Hematopoietic multipotent progenitor cell treated with erythropoietin and hydrocortisone succinate and interleukin-3 and kit ligand, for 17 days (in vitro differentiated cells): ENCODE data around the gene HIPK2.
"Not testable (repeated sequence)": the region's sequence is repeated elsewhere in the genome, so short reads cannot be mapped to it uniquely, and the experiment has no call there.

Source experiments
- DNase-seq: peaks from one replicate; pipeline ENCODE4 v3.0.0-alpha.2; 2015; ENCODE audit warnings: low spot score

The HIPK2 gene

DNA sequence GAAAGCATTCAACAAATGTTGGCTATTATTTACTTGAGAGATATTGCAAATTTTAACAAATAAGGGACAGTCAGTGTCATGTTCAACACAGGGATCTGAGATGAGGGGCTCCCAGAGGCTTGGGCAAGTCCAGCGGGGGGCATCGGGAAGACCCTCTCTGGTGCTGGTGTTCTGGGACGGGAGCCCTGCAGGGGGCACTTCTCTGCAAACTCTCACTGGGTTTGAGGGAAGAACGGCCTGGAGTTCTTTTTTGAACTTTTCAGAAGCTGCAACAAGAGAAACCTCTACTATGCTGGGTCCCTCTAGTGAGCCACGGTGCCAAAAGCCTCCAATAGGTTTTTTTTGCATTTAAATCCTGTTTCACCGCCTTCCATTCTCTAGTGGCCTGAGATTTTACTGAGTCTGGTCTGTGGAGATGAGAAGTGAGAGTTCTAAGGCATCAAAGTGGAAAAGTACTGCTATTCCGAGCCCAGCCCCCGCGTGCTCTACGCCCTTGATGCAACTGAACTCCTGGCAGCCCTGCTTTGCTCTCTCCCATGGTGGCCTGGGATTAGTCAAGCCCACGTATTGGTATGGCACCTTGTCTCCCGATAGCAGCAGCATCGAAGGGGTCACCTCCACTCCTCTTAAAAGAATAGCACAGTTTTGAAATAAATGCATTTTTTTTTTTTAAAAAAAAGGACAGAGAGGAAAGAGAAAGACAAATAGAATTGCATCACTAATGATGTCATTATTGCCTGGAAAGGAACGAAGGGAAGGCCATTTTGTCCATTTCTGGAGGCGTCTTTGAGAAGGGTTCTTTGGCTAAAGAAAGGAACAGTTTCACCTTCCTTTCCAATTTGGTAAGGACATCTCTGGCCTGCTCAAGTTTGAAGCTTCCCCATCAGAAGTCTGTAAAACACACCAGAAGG is 210.8 kb downstream of the HIPK2 start:
- no peak for DNase-seq

DNA sequence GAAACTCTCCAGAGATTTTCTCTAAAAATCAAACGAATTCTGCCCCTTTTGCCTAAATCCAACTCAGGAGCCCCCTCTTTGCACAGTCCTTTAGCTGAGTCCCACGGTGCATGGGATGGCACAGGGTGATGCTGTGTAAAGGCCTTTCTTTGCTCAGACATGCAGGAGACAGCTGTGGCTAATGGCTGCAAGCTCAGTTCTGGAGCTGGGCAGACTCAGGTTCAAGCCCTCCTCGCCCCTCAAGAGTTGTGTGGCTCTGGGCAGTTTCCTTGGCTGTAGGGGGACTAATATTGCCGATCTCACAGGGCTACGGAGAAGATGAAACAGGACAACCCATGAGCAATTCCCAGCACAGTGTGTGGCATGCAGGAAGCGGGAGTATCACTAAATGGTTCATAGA is 211.7 kb downstream of the HIPK2 start:
- no peak for DNase-seq

DNA sequence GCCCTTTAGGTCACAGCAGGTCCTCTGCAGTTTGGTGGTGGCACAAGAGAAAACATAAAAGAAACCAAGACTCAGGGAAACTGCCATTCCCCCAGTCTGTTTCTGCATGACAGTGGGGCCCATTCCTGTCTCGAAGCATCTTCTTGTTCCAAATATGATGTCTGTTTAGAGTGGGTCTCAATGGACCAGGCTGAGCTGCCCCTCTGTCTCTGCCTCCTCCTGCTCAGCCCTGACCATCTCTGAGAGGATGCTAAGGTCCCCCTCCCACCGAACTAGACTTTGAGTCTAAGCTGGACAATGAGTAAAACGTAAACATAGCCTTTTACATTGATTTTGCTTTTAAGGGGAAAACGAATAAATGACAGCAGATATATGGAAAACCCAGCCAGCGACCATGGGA is 213.9 kb downstream of the HIPK2 start:
- DNase-seq: no peak

DNA sequence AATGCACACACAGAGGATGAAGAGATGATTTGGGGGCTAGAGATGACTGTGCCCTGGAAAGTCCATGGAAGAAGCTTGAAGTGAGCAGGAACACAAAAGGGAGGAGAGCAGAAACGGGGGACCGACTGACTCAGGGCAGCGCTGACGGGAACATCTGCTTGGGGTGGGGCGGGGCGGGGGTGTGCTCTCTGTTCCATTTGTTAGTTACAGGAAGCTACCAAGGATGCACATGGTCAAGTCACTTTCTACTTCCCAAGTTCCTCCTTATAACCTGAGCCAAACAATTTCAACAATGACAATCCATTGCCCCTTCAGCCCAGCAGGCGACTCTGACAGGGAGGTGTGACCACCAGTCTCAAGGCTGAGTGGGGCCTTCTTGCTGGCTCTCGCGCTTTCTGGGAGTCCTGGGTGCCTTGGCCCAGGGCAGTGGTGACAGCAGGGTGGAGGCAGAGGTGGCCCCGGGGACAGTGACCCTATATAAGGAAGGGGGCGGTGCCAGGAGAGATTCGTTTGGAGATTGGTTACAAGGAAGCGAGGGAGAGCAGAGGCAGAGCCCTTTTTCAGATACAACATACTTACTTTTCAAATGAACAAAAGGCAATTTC is 214.7 kb downstream of the HIPK2 start:
- no peak for DNase-seq

DNA sequence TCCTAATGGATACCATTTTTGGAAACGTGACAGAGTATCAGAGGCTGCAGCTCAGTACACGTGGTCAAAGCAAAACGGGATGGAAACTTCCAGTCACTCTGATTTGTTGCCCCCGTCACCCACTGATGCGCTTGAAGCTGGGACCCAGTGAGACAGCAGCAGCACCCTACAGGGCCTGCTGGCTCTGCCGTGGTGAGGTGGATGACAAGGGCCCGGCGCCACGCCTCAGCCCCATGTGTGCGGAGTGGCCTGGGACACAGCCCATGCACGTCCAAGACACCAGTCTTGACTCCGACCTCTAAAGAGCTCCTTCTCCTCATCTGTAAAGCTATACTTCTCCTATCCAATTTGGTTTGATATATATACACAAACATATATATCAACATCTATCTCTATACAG is 215.3 kb downstream of the HIPK2 start:
- DNase-seq: no peak

DNA sequence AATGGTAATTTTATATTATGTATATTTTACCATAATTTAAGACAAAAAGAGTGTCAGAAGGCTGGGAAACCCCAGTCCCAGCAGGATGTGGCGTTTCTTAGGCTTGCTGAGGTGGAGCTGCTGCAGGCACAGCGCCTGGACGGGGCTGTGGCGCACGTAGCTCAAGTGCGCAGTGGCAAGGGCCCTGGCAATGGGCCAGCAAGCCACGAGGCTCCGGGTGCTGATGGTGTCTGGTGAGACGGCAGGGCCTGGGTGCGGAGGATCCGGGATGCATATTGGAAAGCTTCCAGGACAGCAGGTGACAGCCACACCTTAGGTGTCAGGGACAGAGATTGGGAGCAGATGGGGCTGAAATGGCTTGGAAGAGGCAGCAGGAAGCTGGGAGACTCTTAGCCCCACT is 217.1 kb downstream of the HIPK2 start:
- no peak for DNase-seq

DNA sequence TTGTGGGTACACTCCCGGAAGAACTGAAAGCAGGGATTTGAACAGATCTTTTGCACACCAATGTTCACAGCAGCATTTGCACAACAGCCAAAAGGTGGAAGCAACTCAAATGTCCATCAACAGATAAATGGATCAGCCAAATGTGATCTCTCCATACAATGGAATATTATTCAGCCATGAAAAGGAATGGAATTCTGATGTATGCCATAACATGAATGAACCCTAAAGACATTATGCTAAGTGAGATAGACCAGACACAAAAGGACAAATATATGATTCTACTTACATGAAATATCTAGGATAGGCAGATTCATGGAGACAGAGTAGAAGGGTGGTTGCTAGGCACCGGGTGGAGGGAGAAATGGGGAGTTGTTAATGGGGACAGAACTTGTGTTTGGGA is 217.6 kb downstream of the HIPK2 start:
- DNase-seq: no peak

DNA sequence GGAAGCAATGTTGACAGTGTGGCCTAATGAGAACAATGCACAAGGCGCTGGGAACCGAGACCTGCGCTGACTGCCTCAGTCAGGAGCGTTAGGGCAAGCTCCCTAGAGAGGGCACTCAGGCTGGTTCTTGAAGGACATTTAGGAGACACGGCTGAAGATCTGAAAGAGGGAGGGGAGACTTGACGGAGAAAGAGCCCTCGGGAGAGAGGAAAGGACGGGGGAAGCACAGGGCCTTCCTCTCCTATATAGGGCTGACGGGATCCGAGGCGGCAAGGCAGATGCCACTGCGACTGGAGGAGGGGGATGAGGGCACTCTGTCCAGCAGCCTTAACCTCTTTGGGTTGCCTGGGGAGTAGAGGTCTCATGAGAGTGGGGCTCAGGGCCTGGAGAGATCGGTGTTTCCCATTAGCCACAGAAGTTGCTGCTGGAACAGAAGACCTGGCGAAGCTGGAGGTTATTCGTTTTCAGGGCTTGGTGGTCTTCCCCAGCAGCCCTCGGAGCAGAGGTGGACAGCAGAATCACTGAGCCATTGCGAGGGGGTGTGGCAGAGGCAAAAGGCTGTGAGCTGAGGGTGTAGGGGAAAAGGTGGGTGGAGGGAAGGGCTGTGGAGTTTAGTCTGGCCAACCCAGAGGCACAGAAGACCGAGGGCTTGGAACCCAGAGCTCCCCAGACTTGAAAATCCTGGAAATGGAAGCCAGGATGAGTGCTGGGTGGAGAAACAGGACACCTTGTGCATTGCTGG is 218.3 kb downstream of the HIPK2 start:
- no peak for DNase-seq

DNA sequence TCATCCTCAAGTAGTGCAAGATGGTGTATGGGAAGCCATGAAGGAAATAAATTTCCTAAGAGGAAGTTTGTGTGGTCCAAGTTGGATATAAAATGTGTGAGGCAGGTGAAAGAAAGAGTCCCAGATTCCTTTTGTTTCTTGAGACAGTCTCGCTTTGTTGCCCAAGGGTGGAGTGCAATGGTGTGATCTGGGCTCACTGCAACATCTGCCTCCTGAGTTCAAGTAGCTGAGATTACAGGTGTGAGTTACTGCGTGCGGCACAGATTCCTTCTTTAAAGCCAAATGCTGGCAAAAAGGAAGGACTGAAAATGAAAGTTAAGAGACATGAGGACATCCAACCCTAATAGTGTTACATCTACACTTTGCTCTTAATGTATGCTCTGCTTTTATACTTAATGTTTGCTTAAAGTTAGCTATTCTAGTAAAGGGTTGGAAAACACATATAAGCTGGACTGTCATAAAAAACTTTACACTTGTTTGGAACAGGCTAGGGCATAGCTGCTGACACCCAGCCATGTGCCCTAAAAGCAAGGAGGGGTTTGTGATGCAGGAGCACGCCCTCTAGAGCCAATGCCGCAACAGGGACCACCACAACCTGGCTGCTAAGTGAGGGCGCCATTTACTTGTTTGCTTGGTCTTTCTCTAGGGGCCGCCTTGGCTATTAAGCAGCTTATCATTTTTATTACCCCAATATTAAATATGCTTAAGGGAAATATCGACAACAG is 219.8 kb downstream of the HIPK2 start:
- no peak for DNase-seq

DNA sequence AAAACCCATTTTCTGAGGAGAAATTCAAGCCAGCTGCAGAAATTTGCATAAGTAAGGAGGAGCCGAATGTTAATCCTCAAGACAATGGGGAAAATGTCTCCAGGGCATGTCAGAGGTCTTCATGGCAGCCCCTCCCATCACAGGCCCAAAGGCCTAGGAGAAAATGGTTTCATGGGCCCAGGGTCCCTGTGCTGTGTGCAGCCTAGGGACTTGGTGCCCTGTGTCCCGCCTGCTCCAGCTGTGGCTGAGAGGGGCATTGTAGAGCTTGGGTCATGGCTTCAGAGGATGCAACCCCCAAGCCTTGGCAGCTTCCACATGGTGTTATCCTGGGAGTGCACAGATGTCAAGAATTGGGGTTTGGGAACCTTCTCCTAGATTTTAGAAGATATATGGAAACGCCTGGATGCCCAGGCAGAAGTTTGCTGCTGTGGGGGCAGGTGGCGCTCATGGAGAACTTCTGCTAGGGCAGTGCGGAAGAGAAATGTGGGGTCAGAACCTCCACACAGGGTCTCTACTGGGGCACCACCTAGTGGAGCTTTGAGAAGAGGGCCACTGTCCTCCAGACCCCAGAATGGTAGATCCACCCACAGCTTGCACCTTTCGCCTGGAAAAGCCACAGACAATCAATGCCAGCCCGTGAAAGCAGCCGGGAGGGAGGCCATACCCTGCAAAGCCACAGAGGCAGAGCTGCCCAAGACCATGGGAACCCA is 223.7 kb downstream of the HIPK2 start:
- DNase-seq: not testable (repeated sequence)

DNA sequence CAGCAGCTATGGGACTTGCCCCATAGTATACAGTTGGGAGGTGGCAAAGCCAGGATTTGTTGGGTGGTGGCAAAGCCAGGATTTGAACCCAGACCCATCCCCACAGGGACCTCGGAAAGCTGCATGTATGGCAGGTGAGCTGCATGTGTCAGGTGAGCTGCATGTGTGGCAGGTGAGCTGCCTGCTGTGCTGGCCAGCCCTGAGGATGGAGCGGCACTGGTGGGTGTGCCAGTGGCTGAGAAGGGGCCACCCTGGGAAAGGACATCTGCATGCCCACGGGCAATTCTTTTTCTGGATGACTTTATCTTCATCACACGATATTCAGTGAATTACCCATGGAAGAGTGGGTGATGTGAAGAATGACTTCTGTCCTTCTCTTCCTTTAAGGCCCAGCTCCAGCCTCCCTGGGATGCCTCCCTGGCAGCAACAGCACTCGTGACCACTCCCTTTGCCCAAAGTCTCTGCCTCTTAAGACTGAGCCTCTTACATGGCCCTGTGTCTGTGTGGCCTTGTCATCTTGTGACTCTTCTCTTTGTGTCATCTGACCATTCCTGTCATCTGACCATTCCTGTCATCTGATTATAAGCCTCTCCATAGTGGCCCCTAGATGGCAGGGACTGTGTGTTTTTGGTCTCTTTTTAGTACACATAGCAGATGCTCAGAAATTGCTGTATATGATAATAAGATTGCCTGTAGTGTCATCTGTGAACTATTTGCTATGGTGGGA is 229.3 kb downstream of the HIPK2 start:
- DNase-seq: no peak

DNA sequence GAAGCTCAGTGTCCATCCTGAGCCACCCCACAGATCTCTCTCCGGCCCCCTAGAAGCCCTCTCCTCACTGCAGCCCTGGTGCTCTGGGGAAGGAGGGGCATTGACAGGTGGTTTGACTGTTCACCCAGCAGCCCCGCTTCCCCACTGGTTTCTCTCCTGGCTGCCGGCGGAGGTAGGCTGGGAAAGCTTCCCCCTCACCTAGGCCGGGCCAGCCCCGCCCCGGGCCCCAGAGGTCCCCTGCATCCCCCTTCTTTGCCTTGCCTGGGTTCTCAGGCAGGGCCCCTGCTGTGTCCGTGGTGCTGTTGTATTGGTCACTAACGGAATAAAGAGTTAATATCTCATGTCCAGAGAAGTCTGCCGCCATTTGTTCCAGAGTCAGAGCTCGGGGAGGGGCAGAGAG is 233.2 kb downstream of the HIPK2 start:
- DNase-seq: no peak

DNA sequence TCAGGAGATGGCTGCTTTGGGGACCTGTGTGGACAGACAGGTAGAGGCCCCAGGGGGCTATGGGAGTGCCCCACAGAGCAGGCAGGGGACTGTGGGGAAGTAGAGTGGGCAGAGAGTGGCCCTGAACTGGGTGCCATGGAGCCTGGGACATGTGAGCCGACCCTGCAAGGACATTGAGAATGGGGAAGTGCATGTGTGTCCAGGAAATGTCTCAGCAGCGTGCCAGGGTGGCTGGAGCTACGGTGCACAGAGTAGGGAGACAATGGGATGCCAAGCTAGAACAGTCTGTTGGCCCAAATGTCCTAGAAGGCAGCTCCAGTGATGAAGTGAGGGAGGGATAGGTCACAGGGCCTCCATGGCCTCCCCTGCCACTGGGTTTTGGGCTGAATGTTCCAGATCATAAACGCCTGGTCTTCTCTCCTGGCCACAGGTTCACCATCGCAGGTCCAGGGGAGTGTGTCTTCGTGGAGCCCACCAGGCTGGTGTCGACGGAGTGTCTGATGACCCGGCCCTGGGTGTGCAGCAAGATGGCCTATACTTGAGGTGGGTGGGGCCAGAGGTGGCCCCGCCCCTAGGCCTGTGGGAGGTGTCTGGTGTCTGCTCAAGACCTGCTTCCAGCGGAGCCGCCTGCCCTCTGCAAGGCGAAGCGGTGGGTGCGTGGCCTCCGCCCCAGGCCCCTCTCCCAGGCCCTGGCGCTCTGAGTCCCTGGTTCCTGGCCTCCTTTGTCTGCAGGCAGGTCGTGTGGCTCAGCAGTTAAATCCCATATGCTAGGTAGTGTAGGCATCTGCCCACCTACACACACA is 233.8 kb downstream of the HIPK2 start:
- DNase-seq: no peak

DNA sequence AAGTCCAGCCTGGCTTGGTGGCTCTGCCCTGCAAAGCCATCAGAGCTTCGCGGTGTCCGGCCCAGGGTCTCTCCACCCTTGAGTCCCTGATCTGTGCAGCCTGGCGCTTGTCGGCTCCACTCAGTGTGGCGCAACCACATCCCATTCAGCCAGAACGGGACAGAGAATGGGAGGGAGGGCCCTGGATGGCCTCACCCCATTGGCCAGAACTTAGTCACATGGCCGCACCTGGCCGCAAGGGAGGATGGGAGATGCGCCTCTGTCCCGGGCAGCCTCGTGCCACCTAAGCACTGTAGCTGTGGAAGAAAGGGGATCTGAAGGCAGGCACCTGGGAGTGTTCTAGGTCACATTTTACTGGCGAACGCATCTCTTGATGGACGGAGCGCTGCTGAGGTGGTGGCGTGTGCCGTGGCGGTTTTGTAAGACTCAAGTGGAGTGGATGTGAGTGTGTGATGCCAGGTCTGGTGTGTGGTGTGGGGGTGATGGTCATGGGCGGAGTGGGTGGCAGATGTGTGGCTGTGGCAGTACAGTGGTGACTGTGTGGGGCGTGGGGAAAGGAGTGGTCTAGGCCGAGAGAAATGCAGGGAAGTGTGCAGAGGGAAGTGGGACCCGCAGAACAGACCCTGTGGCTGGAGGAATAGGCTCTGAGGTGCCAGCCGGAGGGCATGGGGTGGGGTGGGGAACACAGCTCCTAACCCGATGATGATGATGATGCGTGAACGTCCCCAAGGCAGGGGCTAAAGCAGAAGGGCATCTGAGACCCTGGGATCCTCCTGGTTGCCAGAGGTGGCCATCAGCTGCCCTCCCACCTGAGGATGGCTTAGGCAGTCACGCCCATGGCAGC is 235.3 kb downstream of the HIPK2 start:
- no peak for DNase-seq

DNA sequence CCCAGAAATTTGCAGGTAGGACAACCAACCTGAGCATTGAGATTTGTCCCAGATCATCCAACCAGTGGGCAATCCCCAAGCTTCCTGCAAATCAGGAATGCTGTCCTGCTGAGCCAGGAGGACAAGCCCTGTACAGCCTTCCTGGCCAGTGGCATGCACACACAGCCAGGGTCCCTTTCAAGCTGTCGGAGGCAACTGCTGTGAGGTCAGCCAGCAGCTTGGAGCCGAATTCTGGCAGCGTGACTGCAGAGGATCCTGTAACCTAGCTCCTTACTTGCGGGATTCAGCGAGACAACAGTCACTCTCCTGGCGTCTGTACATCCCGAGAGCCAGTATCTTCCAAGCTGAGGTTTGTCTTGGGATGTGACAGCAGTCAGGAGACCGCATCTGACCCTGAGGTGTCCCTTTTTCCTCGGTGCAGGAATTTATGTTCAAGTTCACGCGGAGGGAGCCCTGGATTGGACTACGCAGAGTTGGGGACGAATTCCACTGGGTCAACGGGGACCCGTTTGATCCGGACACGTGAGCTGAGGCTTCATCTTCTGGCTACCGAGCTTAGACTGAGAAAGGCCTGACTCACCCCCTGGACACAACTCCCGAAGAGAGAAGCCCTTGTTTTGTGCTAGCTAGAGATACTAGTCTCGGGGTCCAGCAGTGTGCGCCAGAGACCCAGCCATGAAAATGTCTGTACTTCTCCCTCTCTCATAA is 236.0 kb downstream of the HIPK2 start:
- no peak for DNase-seq

DNA sequence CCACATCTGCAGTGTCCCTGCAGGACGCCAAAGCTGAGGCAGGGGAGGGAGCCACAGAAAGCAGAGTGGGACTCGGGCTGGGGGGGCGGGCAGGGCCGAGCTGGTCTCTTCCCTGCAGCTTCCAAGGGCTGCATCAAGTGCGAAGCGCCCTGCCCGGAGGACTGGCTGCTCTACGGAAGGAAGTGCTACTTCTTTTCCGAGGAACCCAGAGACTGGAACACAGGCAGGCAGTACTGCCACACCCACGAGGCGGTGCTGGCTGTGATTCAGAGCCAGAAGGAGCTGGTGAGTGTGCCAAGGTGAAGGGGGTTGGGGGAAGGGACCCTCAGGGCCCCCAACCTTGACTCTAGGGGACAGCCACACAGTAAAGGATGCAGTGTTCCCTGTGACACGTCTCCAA is 237.6 kb downstream of the HIPK2 start:
- no peak for DNase-seq

DNA sequence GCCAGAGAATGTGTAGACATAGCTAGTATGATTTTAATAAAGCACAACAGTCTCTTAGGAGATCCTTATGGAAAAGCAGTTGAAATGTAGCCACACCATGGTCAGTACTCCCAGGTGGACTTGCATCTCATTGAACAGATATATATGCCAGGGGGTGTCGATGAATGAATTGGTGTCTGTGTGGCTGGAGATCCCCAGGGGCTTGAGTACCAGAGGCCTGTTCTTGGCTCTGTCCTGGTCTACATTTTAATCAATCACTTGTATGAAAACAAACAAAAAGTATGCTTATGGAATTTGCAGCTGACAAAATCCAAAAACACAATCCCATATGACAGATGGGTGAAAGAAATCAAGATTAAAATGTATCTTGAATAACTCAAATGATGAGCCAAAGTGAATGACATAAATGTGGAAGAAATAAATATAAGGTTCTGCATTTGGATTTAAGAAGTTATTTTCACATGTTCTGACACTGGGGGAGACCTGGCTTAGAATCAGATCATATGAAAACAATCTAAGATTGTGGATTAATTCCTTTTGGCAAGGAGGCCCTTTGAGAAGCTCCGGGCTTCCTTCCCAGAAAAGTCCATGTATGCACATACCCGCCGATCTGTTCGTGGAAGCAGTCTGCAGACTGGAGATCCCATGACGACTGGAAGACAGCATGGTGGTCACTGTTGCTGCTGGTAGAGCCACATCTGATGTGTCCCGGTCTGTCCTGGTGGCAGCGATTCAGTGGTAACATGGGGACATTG is 238.7 kb downstream of the HIPK2 start:
- no peak for DNase-seq

DNA sequence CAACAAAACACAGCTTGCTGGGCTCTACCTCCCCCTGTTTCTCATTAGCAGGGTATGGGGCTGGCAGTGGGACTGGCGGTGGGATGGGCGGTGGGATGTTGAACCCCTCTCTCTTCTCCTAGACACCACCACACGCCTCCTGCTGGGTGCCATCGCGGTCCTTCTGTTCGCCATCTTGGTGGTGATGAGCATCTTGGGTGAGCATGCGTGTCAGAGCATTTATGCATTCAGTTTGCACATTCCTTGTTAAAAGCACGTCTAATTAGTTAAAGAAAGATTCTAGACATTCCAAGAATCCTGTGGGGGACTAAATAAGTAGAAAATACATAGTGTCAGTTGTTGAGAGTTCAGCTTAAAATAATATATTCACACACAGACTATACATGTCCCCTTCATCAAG is 241.6 kb downstream of the HIPK2 start:
- no peak for DNase-seq
